Stimulated activated CD4-positive, alpha-beta T cell treated with anti-CD3 and anti-CD28 coated beads, Interleukin-1b, Interleukin-23, amount 100 ng/mL, for 1 hour (primary cell): ENCODE data around the gene NINJ1.
"Not testable (repeated sequence)": the region's sequence is repeated elsewhere in the genome, so short reads cannot be mapped to it uniquely, and the experiment has no call there.

Experiments used
- DNase-seq, 2 donors: peaks; one replicate each; pipeline ENCODE4 v3.0.0-alpha.2; 2020; ENCODE audit warnings: low read depth in 2 of 2

The NINJ1 gene

GRCh38 chr9:93119703-93119952 is 14.4 kb downstream of the NINJ1 start:
- no peak for DNase-seq

GRCh38 chr9:93118863-93119702 is 15.0 kb downstream of the NINJ1 start:
- DNase-seq, result no peak

GRCh38 chr9:93117924-93118862 is 15.9 kb downstream of the NINJ1 start:
- no peak for DNase-seq

GRCh38 chr9:93117521-93117920 is 16.5 kb downstream of the NINJ1 start:
- DNase-seq, result not testable (repeated sequence)

GRCh38 chr9:93116072-93116961 is 17.7 kb downstream of the NINJ1 start:
- no peak for DNase-seq

- DNase-seq, result no peak
Observed at GRCh38 chr9:93115486-93116071, 18.5 kb downstream of the NINJ1 start.

- DNase-seq, result no peak
Observed at GRCh38 chr9:93114984-93115335, 19.1 kb downstream of the NINJ1 start.

GRCh38 chr9:93114169-93114983 is 19.7 kb downstream of the NINJ1 start:
- no peak for DNase-seq

GRCh38 chr9:93112864-93113389 is 21.1 kb downstream of the NINJ1 start:
- DNase-seq, result no peak

GRCh38 chr9:93112116-93112863 is 21.8 kb downstream of the NINJ1 start:
- DNase-seq, result no peak

- DNase-seq, result no peak
Observed at GRCh38 chr9:93111371-93112115, 22.5 kb downstream of the NINJ1 start.

GRCh38 chr9:93111001-93111370 is 23.1 kb downstream of the NINJ1 start:
- DNase-seq, result no peak

- DNase-seq, result no peak
Observed at GRCh38 chr9:93110311-93110855, 23.7 kb downstream of the NINJ1 start.

- no peak for DNase-seq
Observed at GRCh38 chr9:93108291-93109041, 25.6 kb downstream of the NINJ1 start.

- DNase-seq, result no peak
Observed at GRCh38 chr9:93107825-93108161, 26.3 kb downstream of the NINJ1 start.

GRCh38 chr9:93107151-93107824 is 26.8 kb downstream of the NINJ1 start:
- no peak for DNase-seq

GRCh38 chr9:93105620-93106019 is 28.4 kb downstream of the NINJ1 start:
- no peak for DNase-seq

- DNase-seq, result not testable (repeated sequence)
Observed at GRCh38 chr9:93101086-93101485, 33.0 kb downstream of the NINJ1 start.
